Measurements from ENCODE around the gene CLDND1.

The CLDND1 gene

DNA sequence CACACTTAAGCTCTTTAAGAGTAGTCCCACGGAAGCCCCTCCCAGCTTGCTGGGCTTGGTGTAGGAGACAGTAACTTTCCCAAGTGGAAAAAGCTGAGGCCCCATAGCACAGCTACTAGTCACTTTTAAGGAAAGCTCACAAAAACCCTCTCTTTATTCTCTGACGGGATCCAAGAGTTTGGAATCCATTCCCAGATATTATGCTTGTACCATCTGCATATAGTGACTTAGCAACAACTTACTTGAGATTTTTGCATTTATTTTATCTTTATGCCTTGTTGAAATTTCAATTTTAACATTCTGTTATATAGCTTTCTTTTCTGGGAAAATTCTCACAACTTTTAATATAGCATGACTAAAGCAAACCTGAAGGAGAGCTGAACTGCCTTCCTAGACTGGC is 28.5 kb upstream of the CLDND1 start:
- no peak for DNase-seq

DNA sequence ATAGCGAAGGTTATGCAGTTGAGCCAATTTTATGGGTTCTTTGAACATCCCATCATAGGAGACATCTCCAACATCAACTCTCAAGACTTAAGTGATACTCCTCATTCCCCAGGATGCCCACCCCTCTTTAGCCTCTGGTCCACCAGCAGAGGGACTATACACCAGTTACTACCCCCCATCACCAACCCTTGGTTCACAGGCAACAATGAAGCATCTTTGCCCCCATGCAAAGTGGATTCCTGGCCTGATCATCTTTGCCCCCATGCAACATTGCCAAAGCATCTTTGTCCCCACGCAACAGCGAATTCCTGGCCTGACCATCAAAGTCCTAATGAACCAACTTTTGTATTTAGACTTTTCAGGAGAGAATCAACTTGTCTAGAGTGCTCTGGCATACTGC is 28.1 kb upstream of the CLDND1 start:
- no peak for DNase-seq

DNA sequence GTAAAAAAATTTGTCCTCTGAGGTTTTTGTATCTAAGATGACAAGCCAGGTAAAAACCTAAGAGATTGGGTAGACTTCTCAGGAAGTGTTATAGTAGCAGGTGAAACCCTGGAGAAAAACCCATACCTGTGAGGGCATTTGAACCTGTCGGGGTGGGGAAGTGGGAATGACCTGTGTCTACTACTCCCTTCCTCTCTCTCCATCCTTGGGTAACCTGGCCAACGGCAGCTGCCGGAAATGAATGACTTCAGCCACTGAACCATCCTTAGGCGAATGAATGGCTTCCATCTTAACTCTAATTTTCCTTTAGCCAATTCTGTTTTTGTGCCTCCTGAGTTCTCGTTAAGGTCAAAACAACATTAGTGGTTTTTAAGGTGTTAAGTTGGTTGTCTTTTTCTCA is 25.8 kb upstream of the CLDND1 start:
- no peak for DNase-seq

- DNase-seq, result no peak
Observed at GRCh38 chr3:98545940-98546339, 23.2 kb upstream of the CLDND1 start.

DNA sequence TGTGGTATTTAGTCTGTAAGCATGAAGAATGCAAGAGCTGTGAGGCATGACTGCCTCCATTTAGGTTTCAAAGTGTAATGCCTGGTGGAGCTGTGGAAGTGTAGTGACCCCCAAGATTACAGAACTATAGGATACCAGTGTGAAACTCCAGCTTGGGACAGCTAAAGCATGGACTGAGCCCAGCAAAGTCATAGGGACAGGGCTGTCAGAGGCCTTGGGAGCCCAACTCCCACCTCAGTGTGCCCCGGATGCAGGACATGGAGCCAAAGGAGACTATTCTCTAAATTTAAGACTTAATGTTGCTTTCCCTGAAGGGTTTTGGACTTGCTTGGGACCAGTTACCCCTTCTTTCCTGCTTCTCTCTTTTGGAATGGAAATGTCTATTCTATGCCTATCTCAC is 19.9 kb upstream of the CLDND1 start:
- DNase-seq, result no peak

DNA sequence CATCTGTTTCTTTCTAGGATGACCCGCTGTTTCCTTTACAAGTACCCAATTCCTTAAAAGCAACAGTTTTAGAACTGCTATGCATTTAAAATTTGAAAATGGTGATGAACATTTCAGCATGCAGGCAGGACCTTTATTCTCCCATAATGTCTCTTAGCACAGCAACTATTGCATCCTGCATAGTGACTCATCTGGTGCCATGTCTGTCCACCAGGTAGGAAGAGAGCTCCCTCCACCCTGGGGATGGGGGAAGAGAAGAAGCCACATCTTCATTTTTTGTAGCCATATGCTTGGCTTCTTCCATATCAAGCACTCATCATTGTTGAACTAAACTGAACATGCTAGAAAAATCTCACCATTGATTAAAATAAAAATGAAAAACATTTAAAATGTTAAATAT is 19.0 kb upstream of the CLDND1 start:
- no peak for DNase-seq

DNA sequence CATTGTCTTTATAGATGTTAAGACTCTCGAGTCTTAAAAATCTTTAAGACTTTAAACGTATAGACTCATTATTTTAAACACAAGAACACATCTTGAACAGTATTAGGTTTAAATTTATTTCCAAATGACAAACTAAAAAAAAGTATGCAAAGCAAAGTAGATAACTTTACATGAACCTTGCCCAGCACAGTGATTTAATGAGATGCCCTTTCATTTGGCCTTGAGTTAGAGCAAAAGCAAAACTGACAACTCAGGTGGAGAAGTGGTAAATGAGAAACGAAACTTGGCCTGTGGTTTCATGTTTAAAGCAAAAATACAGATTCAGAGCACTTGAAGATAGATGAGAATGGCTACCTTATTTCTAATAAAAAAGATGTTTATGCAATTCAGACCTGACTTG is 17.6 kb upstream of the CLDND1 start:
- DNase-seq, result no peak

DNA sequence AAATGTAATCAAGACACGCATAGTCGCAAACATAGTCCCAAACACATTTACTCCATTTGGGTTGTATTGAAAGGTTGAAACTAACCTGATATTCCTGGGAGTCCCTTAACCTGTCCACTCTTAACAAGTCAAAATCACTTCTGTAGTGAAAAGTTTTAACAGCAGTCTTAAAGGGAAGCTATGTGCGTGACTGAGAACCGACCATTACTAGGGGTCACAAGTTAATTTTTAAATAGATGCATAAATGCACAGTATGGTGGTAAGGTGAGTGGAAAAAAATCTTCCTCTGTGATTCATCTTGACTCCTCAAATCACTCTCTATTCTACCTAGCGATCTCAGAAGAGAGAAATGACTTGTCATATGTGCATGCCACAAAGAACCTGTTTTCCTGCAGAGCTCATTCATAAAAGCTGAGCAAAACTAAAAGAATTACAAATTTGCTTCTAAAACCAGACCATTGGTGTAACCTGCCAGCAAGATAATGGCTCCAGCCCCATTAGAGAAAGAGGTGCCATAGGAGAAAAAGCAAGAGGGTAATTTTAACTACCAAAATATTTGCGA is 13.8 kb upstream of the CLDND1 start:
- DNase-seq, result no peak

- no peak for DNase-seq
Observed at GRCh38 chr3:98534734-98535133, 12.0 kb upstream of the CLDND1 start.

- DNase-seq, result no peak
Observed at GRCh38 chr3:98534168-98534567, 11.5 kb upstream of the CLDND1 start.

- DNase-seq, result no peak
Observed at GRCh38 chr3:98532709-98533571, 10.2 kb upstream of the CLDND1 start.

- no peak for DNase-seq
Observed at GRCh38 chr3:98532275-98532637, 9.6 kb upstream of the CLDND1 start.

GRCh38 chr3:98531622-98532274 is 9.0 kb upstream of the CLDND1 start, which contains the start of gene GPR15:
GPR15 (plus strand) TSS chr3:98531978; CDS start chr3:98532034, 56 bp downstream.
- DNase-seq, result no peak

DNA sequence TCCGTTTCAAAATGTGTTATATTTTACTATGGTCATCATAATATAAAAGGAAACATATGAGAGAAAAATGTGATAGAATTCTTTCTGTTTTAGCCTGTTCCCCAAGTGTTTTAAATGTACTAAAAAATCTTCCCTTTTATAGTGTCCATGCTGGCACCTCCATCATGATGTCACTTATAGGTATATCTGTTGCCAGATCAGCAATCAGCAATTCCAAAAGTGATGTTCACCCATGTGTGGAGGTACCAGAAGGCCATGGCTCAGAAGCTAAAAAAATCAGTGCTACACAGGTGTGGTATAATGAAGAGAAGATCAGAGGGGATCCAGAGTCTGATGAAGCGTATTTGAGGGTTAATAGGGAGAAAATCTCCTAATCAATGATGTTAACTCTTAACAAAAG is 8.0 kb upstream of the CLDND1 start:
- DNase-seq, result no peak

GRCh38 chr3:98529856-98530459 is 7.3 kb upstream of the CLDND1 start:
- DNase-seq, result no peak

DNA sequence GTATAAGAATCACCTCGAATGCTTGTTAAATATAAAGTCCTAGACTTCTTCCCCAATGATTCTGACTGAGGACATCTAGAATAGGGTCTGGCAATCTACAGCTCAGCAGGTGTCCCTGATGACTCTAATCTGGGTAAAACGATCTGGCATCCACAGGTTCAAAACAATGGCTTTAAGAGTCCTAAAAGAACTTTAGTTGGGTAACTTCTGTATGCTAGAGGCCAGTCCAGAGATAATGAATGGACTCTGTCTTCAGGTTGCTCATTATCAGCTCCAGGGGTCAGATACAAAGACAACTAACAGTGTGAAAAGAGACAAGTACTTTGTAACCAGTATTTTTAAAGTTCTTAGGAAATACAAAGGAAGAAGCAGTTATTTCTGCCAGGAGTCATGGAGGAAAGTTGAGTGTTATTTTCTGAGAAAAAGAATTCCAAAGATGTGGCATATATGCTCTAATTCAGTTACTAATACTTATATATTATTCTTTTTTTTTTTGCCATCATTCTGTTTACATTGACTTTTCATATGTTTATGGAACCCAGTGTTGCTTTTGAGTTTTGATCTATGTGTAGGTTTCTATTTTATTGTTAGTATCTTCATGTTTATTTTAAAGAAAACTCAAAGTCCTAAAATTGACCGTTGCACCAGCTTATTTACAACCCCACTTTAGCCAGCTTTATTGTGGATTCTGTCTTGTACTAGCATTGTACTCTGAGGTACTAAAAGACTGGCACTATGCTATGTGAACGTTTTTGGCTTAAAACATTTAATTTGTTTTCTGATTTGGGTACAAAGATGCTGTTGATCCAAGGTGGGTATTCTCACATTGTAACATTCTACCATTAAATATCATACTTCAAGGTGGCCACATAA is 6.0 kb upstream of the CLDND1 start:
- no peak for DNase-seq

- DNase-seq, result no peak
Observed at GRCh38 chr3:98525494-98525893, 2.8 kb upstream of the CLDND1 start.

GRCh38 chr3:98521897-98522543 is 682 bp downstream of the CLDND1 start:
- peak; percentile 63 for DNase-seq

DNA sequence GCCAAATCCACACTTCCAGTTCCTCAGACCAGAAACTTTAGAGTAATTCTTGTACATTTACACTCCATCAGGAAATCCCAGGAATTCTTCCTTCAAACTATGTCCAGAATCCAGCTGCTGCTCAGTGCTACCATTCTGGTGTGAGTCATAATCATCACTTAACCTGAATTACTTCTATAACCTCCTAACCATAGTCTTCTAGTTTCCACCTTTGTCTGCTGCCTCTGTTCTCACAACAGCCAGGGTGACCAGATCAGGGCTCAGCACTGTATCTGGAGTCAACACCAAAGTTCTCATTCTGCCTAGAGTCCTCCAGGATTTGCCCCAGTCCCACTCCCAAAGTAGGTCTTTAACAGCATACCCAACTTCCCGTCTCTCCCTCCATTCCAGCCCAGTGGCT is 3.4 kb downstream of the CLDND1 start:
- no peak for DNase-seq

DNA sequence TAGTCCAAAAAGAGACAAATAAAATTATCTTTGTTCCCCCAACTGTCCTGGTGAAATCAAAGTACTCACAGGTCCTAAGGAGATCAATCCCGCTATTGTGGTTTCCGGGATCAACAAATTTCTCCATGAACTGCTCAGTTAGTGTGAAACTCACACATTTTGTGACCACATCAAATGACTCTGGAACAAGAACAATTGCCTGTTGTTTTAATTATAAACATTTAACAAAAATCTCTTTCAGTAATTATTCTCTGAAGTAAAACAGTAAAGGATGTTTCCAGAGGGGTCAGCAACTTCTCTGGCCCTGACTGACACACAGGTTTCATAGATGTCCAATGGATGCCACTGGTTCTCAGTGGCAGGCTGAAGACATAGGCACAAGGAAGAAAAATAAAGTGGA is 3.9 kb downstream of the CLDND1 start:
- DNase-seq, result no peak

GRCh38 chr3:98514948-98515347 is 7.8 kb downstream of the CLDND1 start:
- no peak for DNase-seq

DNA sequence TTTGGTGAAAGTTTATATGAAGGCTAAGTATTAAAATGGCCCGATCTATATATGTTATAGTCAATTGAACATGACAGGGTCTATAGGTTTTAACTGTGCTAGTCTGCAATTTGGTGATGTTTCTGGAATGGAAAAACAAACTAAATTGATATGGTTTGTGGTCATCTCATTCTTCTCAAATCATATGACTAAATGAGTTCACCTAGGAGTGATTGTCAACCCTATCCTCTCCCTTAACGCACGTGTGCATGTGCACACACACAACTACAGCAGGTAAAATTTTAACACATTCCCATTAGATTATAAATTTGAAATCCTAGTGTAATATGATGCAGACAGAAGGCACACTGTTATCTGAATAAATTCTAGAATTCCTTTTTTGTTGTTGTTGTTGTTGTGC is 9.0 kb downstream of the CLDND1 start:
- no peak for DNase-seq

Data from CD4-positive, alpha-beta T cell treated with Interleukin-6 for 4 hours (primary cell).